Stomach smooth muscle (tissue), 2 donors: ENCODE measurements around the gene CLCNKA.

Source experiments
- H3K27ac ChIP-seq: one replicate; pipeline ENCODE4 v1.7.0; 2013; ENCODE audit warnings: mild to moderate bottlenecking, low read length, inconsistent platforms
- H3K27me3 ChIP-seq, 2 donors: one replicate each; pipeline ENCODE4 v1.7.0; 2013; ENCODE audit warnings: low read length in 2 of 2; ENCODE audit not compliant: insufficient read depth in 2 of 2, control insufficient read depth in 1 of 2
- H3K36me3 ChIP-seq, 2 donors: one replicate each; pipeline ENCODE4 v1.7.0; 2013; ENCODE audit warnings: low read length in 2 of 2; ENCODE audit not compliant: control insufficient read depth in 2 of 2, insufficient read depth in 2 of 2
- H3K4me1 ChIP-seq: one replicate; pipeline ENCODE4 v1.7.0; 2013; ENCODE audit warnings: low read length; ENCODE audit not compliant: control insufficient read depth, insufficient read depth
- H3K4me3 ChIP-seq, 2 donors: one replicate each; pipeline ENCODE4 v1.7.0; 2013; ENCODE audit warnings: low read length in 2 of 2
- H3K9ac ChIP-seq, 2 donors: one replicate each; pipeline ENCODE4 v1.7.0; 2013; ENCODE audit warnings: low read length in 2 of 2, mild to moderate bottlenecking in 1 of 2
- H3K9me3 ChIP-seq, 2 donors: one replicate each; pipeline ENCODE4 v1.7.0; 2013; ENCODE audit warnings: low read length in 2 of 2; ENCODE audit not compliant: control insufficient read depth in 2 of 2
- donor health status: healthy.
- donor health status: Pancreatic carcinoma.

Gene CLCNKA

GRCh38 chr1:16074217-16074616 is 52.4 kb downstream of the CLCNKA start:
- Histone ChIP-seq H3K4me1 (peaks cover 24% of the 10 kb centered on the region), H3K27ac (no peak overlapping the region), H3K9ac (no peak overlapping the region), H3K36me3 (no peaks in the 10 kb centered on the region), H3K27me3 (peaks cover 8 to 22% of the 10 kb centered on the region in 2 donors), H3K9me3 (no peaks in the 10 kb centered on the region), H3K4me3 (no peak overlapping the region)

GRCh38 chr1:16075337-16076030 is 53.6 kb downstream of the CLCNKA start:
- no peak overlapping the region for H3K4me3 ChIP-seq
- no peaks in the 10 kb centered on the region for H3K9me3 ChIP-seq
- peaks cover 8 to 22% of the 10 kb centered on the region in 2 donors for H3K27me3 ChIP-seq
- no peak overlapping the region for H3K27ac ChIP-seq
- H3K36me3 ChIP-seq: no peaks in the 10 kb centered on the region
- peaks cover 26% of the 10 kb centered on the region for H3K4me1 ChIP-seq
- no peak overlapping the region for H3K9ac ChIP-seq

GRCh38 chr1:16076031-16076864 is 54.4 kb downstream of the CLCNKA start:
- Histone ChIP-seq H3K4me1 (peaks cover 26% of the 10 kb centered on the region), H3K27me3 (peaks cover 8 to 22% of the 10 kb centered on the region in 2 donors), H3K9ac (no peak overlapping the region)

GRCh38 chr1:16076865-16077238 is 55.0 kb downstream of the CLCNKA start:
- peaks cover 26% of the 10 kb centered on the region for H3K4me1 ChIP-seq
- no peak overlapping the region for H3K4me3 ChIP-seq
- H3K36me3 ChIP-seq: no peaks in the 10 kb centered on the region
- no peaks in the 10 kb centered on the region for H3K9me3 ChIP-seq
- no peak overlapping the region for H3K9ac ChIP-seq
- peaks cover 8 to 22% of the 10 kb centered on the region in 2 donors for H3K27me3 ChIP-seq
- H3K27ac ChIP-seq: no peak overlapping the region

More at GRCh38 chr1:16076031-16076864, 54.4 kb downstream of the CLCNKA start:
- H3K36me3 ChIP-seq: no peaks in the 10 kb centered on the region
- H3K27ac ChIP-seq: no peak overlapping the region
- H3K4me3 ChIP-seq: no peak overlapping the region
- no peaks in the 10 kb centered on the region for H3K9me3 ChIP-seq

- Histone ChIP-seq H3K9me3 (no peaks in the 10 kb centered on the region), H3K27me3 (peaks cover 8 to 17% of the 10 kb centered on the region in 2 donors), H3K27ac (no peak overlapping the region), H3K4me3 (no peak overlapping the region), H3K4me1 (peaks cover 26% of the 10 kb centered on the region), H3K9ac (no peak overlapping the region), H3K36me3 (no peaks in the 10 kb centered on the region)
These were observed 55.8 kb downstream of the CLCNKA start for GRCh38 chr1:16077406-16078245.

GRCh38 chr1:16078925-16079656 is 57.3 kb downstream of the CLCNKA start:
- peak overlapping the region in 1 of 2 donors; percentile 22 for H3K4me3 ChIP-seq
- no peak overlapping the region for H3K9ac ChIP-seq
- H3K27ac ChIP-seq: no peak overlapping the region
- peaks cover 1 to 6% of the 10 kb centered on the region in 2 donors for H3K27me3 ChIP-seq
- no peaks in the 10 kb centered on the region for H3K9me3 ChIP-seq
- H3K36me3 ChIP-seq: no peaks in the 10 kb centered on the region
- H3K4me1 ChIP-seq: peaks cover 14% of the 10 kb centered on the region

- Histone ChIP-seq H3K9ac (no peak overlapping the region), H3K27me3 (no peaks in the 10 kb centered on the region), H3K4me3 (no peak overlapping the region), H3K9me3 (no peaks in the 10 kb centered on the region), H3K4me1 (peaks cover 7% of the 10 kb centered on the region), H3K27ac (no peak overlapping the region), H3K36me3 (no peaks in the 10 kb centered on the region)
These were observed 58.8 kb downstream of the CLCNKA start for GRCh38 chr1:16080422-16081150.

- no peak overlapping the region for H3K4me3 ChIP-seq
- H3K27ac ChIP-seq: no peak overlapping the region
- H3K27me3 ChIP-seq: no peaks in the 10 kb centered on the region
- H3K36me3 ChIP-seq: no peaks in the 10 kb centered on the region
- H3K9me3 ChIP-seq: no peaks in the 10 kb centered on the region
- peaks cover 7% of the 10 kb centered on the region for H3K4me1 ChIP-seq
- H3K9ac ChIP-seq: no peak overlapping the region
These were observed 59.8 kb downstream of the CLCNKA start for GRCh38 chr1:16081636-16082035.

- H3K4me3 ChIP-seq: no peak overlapping the region
- H3K36me3 ChIP-seq: no peaks in the 10 kb centered on the region
- H3K9me3 ChIP-seq: no peaks in the 10 kb centered on the region
- H3K27ac ChIP-seq: no peak overlapping the region
- H3K9ac ChIP-seq: peak overlapping the region; percentile 0 to 36
- H3K27me3 ChIP-seq: no peaks in the 10 kb centered on the region
- peaks cover 7% of the 10 kb centered on the region for H3K4me1 ChIP-seq
These were observed 60.6 kb downstream of the CLCNKA start for GRCh38 chr1:16082283-16083038.
